NOMO-1 treated with DMSO at 0.1 percent for 48 hours (cell line): ENCODE measurements around the gene C9orf78.

ENCODE experiments used
- DNase-seq: peaks from one replicate; lab custom pipeline; 2025; ENCODE audit not compliant: unreplicated experiment; lab: John Stamatoyannopoulos, UW

Gene C9orf78, protein sequence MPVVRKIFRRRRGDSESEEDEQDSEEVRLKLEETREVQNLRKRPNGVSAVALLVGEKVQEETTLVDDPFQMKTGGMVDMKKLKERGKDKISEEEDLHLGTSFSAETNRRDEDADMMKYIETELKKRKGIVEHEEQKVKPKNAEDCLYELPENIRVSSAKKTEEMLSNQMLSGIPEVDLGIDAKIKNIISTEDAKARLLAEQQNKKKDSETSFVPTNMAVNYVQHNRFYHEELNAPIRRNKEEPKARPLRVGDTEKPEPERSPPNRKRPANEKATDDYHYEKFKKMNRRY

DNA sequence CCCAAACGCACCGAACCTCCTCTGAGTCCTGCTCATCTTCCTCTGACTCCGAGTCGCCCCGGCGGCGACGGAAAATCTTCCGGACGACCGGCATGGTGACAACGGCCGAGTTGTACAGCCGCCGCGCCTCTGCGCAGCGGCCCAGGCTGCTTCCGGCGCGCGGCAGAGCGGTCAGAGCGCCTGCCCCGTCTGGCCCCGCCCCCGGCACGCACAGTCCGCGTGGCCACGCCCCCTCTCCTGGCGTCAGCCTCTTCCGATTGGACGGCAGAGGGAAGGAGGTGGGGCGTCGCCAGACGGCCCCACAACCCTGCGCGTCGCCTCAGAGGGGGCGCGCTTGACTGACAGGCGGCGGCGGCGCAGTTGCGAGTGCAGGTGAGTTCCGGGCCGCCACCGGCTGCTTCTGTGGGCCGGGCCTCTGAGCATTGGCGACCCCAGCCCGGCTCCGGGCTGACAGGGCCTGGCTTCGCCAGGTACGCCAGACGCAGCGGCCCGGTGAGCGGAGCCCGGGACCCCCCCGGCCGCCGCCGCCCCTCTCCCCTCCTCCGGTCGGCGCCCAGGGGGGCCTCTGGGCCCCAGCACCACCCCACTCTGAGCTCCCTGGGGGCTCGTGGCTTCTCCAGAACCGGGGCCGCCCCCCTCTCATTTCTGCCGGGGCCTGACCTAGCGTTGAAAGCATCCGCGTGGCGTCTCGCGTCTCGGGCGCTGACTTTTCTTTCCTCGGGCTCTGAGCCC lies at the start of gene C9orf78, which contains the start of gene USP20:
C9orf78 (minus strand) TSS at position 148 of the 732 bp plus-strand sequence; CDS start at position 94, 54 bp downstream.
USP20 (plus strand) TSS at position 331 of the 732 bp plus-strand sequence. CDS start 17,098 bp downstream, outside the sequence.
- DNase-seq = peak; percentile 96

DNA sequence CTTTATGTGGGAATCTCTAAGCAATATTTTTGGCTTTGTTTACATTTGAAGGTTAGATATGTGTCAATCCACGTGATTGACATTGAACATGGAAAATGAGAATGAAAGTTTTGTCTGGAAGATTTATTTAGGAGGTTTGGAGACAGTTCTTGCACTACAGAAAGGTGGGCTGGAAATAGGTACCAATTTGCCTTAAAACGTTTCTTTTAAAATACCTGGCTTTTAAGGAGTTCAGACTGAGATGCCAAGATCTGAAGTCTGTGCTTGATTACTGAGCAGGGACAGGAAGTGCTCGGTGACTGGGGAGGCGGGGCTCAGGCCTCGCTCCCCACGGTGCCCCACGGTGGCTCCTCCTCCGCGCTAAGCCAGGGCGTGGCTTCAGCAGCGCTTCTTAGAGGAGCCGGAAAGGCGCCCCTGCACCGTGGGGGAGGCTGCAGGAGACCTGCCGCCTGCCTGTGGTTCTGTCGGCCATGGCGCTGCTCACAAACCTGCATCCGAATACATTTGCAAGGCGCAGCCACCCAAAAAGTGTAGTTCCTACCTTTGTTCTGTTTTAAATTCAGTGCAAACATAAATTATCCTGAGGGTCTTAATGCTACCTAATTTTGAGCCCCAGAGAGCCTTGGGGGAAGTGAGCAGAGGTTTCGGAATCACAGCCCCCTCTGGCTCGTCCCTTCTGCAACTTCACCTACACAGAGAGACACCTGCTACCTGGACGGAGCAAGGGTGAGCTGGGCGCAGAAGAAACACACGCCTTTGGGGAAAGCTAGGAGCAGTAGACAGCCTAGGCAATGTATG lies 49.3 kb upstream of the C9orf78 start:
- DNase-seq = peak; percentile 90

DNA sequence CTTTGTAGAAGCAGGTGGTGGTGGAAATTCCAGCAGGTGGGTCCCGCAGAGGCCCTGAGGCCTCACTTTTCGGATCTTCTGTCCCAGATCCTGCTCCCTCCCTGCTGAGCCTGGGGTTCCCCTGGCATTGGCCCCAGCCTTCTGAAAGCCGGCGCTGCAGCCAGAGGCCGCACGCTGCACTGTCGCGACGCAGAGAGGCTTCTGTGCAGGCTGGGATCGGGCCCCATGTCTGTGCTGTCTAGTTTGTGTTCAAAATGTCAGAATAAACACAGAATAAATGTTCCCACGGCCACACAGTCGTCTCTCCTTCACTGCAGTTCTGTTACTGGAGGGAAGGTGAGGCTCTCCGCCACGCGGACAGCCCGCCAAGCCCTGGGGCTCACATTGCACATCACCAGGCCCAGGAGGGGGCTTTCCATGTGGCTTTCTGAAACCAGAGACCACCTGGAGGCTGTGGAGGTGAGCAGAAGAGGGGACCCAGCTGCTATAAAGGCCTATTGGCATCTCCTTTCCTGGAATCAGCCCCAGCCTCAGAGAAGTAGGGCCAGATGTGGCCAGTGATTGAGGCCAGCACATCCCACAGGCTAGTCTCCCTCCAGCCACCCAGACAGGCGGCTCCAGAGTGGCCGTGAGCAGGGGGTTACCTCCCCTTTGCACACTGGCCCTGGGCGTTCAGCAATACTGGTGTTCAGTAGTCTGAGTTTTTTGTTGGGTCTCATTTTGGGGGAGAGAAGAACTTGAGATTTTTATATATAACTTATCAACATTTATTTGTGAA lies 46.7 kb upstream of the C9orf78 start:
- DNase-seq = no peak

DNA sequence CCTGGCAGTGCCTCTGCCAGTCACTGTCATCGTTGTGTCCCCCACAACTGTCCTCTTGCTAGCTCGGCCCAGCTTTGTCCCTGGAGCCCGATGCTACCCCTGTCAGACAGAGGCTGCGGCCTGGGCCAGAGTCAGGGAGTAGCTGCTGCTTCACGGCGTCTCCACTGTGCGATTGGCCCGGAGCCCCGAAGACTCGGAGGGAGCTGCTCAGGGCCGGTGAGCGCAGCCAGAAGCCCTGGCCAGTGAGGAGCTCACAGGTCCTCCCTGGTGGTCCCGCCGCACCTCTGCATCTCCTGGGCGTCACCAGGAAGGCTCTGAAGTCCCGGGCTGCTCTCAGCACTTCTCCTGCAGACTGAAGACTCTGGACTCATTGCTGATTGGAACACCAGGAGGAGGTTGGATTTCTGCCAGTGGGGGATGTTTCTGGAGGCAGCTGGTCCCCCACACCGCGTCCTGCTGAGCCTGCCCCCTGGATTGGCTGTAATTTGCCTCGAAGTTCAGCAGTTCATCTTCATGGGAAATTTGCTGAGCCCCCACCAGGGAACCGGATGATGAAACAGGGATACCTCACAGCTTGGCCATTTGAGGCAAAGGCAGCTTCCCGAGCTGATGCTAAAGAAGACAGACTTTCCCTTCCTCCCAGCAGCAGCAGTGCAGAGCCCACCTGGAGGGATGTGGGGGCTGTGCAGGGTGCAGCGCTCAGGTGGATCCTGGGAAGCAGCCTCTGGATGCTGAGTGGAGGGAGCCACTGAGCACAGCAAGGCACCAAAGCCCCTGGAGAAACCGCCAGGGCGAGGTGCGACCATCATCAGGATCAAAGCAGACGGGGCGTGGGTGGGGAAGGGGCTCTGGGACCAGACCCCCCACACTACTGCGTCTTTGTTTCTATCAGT lies 45.8 kb upstream of the C9orf78 start:
- no peak for DNase-seq

DNA sequence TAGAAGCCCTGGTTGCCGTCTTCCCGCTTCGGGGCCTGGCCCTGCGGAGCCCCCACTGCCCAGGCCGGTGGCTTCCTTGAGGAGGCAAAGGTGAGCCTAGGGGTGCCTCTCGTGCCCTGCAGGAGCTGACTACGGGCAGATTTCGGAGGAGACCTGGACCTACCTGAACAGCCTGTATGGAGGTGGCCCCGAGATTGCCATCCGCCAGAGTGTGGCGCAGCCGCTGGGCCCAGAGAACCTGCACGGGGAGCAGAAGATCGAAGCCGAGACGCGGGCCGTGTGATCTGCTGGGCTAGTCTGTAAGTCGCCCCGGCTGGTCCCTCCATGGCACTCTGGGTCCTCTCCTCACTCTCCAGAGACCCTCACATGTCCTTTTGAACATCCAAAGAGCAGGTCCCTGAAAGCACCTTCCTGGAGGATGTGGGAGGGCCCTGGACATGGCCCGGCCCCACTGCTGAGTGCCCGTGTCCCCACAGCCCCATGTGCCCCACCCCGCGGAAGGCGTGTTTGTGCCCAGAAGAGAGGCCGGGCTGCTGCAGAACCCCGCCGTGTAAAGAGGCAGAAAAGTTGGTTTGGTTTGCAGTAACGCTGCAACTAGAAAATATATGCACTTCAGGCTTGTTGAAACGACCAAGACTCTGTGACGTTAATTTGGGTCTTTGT lies 45.0 kb upstream of the C9orf78 start:
- DNase-seq = no peak

DNA sequence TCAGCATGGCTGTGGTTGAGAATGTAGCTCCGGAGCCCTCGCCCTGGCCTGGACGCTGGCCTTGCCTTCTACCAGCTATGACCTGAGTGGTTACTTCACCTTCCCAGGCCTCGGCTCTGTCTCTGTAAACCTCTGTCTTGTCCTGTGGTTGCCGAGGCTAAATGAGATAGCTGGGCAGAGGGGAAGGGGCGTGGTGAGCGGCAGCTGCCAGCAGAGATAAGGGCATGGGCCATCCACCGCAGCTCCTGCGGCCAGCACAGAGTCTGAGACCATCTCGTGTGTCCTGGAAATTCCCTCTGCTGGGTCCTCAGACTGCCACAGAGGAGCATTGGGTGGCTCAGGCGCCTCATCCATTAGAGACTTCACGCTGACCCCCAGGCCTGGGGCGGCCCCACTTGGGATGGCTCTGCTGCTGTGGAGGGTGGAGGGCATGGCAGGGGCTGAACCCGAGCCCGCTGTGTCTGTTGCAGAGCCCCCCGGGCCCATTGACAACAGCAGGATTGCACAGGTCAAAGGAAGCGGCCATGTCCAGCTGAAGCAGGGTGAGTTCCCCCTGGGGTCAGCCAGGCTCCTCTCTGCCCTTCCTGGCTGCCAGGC lies 44.1 kb upstream of the C9orf78 start:
- DNase-seq = no peak

DNA sequence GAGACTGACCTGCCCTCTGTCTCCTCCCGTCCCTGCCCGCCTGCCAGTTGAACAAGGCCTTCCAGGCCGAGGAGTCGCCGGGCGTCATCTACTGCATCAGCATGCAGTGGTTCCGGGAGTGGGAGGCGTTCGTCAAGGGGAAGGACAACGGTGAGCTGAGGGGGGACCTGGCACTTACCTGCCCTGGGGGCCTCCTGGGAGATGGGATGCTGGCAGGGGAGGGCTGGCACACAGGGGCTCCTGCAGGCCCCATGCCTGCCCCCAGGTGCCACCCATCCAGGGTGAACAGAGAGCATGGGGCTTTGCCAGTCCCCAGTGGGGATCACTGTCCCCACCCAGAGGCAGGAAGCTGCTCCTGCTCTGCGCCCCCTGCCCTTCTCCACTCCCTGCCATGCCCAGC lies 43.2 kb upstream of the C9orf78 start:
- DNase-seq = no peak

DNA sequence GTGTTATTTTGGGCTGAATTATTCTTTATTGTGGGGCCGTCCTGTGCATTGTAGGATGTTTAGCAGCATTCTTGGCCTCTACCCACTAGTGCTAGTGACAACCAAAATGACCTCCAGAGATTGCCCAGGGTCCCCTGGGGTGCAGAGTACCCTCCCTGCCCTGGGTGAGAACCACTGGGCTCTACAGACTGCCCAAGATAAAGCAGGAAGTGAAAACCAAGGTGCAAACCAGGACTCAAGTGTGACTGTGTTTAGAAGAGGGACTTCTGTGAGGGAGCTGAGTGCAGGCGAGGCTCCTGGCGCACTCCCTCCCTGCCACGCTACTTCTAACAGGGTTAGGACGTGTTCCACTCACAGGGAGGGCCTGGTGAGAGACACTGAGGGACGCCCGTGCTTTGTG lies 41.7 kb upstream of the C9orf78 start:
- no peak for DNase-seq

DNA sequence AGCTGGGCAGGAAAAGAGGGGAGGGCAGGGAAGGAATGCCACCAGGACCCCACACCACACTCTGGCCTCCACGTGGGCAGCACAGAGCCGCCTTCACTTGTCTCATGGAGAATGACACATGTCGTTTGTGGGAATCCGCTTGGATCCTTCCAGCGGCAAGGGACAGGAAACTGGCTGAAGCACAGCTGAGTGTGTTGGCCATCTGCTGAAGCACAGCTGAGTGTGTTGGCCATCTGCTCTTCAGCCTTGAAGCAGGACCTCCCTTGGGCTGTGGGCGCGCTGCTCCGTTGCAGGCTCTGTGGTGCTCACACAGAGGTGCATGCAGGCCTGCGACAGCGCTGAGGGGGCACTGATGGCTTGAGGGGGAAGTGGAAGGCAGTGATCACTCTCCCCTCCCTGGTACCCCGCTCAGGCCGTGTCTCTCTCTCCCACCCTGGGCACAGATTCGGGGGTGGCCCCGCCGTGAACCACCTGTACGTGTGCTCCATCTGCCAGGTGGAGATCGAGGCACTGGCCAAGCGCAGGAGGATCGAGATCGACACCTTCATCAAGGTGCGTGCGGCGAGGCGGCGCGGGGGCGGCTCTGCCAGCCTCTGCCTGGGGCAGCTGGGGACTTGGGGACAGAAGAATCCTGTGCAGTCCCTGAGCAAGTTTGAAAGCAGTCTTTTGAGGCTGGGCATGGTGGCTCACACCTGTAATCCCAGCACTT lies 40.8 kb upstream of the C9orf78 start:
- no peak for DNase-seq

DNA sequence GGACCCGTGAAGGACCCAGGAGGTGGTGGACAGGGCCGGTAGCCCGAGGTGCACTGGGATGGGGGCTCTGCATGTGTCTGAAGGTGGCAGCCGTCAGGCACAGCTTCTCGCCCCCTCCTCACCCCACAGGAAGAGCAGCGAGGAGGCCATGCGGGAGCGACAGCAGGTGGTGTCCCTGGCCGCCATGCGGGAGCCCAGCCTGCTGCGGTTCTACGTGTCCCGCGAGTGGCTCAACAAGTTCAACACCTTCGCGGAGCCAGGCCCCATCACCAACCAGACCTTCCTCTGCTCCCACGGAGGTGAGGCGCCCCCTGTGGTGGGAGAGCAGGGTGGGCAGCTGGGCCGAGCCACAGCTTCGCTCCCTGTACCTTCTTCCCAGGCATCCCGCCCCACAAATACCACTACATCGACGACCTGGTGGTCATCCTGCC lies 40.1 kb upstream of the C9orf78 start:
- no peak for DNase-seq

DNA sequence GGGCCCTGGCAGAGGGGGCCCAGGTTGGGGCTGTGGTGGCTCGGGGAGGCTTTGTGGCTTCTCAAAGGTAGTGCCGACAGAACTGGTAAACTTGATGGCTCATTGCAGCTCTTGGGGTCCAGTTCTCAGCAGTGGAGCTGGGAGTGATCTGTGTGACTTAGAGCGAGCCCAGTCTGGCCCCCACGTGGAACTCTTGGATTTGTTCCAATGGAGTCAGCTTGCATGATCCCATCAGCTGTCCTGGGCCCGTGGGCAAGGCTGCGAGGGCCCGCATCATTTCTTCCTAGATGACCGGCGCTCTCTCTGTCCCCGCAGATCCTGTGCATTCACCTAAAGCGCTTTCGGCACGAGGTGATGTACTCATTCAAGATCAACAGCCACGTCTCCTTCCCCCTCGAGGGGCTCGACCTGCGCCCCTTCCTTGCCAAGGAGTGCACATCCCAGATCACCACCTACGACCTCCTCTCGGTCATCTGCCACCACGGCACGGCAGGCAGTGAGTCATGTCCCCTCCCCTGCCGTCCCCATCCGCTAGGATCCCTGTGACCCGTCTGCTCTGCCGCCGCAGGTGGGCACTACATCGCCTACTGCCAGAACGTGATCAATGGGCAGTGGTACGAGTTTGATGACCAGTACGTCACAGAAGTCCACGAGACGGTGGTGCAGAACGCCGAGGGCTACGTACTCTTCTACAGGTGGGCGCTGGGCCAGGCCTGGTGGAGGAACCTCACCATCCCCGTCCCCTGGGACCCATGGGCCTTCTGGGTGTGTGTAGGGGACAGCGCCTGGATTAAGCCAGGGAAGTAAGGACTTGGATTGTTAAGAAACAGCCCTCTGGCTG lies 39.4 kb upstream of the C9orf78 start:
- DNase-seq = no peak

DNA sequence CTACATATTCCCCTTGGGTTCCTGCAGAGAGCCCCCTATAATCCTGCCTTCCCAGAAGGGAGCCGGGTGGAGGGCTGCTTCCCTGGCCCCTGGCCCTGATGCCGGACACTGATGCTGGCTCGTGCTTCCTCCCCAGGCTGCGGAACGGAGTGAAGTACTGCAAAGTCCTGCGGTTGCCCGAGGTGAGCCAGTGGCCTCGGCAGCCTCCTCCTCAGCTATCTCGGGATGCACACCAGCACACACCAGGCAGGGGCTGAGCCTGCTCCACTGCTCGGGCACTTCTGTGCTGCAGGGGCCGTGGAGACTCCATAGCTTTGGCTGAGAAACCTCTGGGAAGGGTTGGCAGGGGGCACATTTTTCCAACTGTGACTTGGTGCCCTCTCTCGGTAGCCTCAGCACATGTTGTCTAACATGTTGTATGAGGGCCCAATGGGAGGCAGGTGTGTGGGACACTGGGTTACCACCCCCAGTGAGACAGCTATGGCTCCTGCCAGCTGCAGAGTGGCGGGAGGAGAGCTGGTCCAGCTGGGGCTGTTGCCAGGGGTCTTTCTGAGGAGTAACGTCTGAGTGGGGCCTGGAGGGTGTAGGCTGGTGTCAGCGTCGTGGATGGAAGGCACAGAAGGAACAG lies 38.6 kb upstream of the C9orf78 start:
- DNase-seq = no peak

DNA sequence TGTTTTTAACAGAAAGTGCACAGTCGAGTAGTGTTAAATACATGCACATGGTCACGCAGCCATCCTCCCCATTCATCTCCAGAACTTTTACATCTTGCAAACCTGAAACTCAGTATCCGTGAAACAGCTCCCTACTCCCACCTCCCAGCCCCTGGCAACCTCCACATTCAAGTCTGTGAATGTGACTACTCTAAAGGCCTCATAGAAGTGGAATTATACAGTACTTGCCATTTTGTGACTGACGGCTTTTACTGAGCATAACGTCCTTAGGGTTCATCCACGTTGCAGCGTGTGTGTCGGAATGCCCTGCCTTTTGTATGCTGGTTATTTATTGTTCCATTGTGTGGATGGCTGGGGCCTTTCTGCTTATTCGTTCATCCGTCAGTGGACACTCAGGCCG lies 36.0 kb upstream of the C9orf78 start:
- no peak for DNase-seq

DNA sequence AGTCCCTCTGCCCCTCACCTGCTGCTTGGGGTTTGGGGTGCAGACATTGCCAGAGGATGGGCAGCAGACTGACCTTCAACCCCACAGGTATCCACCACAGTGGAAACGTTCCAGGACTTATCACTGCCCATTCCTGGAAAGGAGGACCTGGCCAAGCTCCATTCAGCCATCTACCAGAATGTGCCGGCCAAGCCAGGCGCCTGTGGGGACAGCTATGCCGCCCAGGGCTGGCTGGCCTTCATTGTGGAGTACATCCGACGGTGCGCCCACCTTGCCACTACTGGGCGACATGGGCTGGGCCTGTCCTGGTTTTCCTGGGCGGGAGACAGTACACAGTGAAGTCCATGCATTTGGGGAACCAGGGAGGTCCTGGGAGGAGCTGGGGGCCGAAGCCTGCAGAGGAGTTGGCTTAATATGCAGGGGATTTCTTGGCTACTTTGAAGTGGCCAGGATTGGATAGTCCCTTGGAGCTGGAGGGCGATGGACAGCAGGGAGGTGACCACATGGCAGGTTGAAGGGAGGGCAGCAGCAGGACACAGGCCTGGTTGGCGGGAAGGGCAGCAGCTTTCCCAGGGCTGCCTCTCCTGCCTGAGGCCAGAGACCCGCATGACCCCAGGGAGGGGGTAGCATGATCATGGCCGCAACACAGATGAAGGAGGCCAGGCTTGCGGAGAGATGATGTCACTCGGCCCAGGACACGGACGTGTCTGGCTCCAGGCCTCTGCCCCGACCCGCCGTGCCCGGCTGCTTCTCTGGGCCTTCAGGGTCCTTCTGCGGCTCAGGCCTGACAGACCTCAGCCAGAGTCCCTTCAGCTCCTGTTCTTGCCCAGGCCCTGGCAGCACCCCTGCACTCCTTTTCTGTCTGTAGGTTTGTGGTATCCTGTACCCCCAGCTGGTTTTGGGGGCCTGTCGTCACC lies 34.8 kb upstream of the C9orf78 start:
- no peak for DNase-seq

DNA sequence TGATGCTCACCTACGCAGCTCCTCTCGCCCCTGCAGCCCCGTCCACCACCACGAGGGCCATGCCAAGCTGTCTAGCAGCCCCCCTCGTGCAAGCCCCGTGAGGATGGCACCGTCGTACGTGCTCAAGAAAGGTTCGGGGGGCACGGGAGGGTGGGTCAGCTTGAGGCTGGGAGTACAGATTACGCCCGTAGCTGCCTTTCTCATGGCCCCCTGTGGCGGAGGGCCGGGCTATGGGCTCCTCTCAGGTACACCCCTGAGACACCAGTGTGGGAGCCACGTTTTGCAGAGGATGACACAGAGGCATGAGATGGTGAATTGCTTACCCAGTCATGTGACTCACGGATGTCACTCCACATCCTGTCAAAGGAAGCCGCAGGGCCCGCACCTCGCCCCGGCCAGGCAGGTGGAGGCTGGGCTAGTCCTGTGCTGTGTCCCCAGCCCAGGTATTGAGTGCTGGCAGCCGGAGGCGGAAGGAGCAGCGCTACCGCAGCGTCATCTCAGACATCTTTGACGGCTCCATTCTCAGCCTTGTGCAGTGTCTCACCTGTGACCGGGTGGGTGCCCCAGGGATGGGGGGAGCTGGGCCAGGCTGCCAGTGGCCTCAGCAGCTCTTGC lies 33.9 kb upstream of the C9orf78 start:
- no peak for DNase-seq
